Neural crest cell (in vitro differentiated cells): Measurements from ENCODE around the gene SVIP. TPM values are rescaled to one million over a fixed set of nuclear protein-coding genes. Genes with fewer than 3 reads are reported as not detected.

Source experiments
- DNase-seq: peaks from one replicate; pipeline ENCODE4 v3.0.0; 2021; ENCODE audit warnings: low read depth, mixed read lengths, low spot score
- H3K27ac Mint-ChIP-seq: one replicate; pipeline ENCODE4 v1.8.0; 2021; ENCODE audit warnings: mild to moderate bottlenecking, mixed read lengths; ENCODE audit not compliant: unreplicated experiment
- H3K27me3 Mint-ChIP-seq: 2 replicates; pipeline ENCODE4 v1.8.0; 2021; ENCODE audit warnings: low read depth, mild to moderate bottlenecking, mixed read lengths
- H3K36me3 Mint-ChIP-seq: 2 replicates; pipeline ENCODE4 v1.8.0; 2021; ENCODE audit warnings: low read depth, mild to moderate bottlenecking, mixed read lengths
- H3K4me1 Mint-ChIP-seq: 2 replicates; pipeline ENCODE4 v1.8.0; 2021; ENCODE audit warnings: mixed read lengths
- H3K4me3 Mint-ChIP-seq: one replicate; pipeline ENCODE4 v1.8.0; 2021; ENCODE audit warnings: mild to moderate bottlenecking, mixed read lengths
- H3K9me3 Mint-ChIP-seq: 2 replicates; pipeline ENCODE4 v1.8.0; 2021; ENCODE audit warnings: mixed read lengths
- total RNA-seq: library from RNA; stranded (reverse); gene quantifications from 2 replicates; pipeline ENCODE4 v1.2.1, GENCODE V29; 2021
- TF ChIP-seq, protein P1 (sequence below): fragments of 200-600 bp; sonication (generic); conservative IDR thresholded peaks from 2 replicates; pipeline ENCODE4 v1.5.0; 2021; ENCODE audit warnings: antibody characterized with exemption, mild to moderate bottlenecking

The SVIP gene
- total RNA-seq, 1 donor from 2014 or later, result 32.5 TPM

GRCh38 chr11:22797047-22797446, 32.6 kb downstream of the SVIP start:
- Mint-ChIP-seq H3K9me3 (peaks cover 2% of the 10 kb centered on the region), H3K4me3 (no peak overlapping the region), H3K36me3 (peaks cover 2% of the 10 kb centered on the region), H3K4me1 (peaks cover 18% of the 10 kb centered on the region), H3K27me3 (no peaks in the 10 kb centered on the region), H3K27ac (no peak overlapping the region)
- no peak for DNase-seq
- TF ChIP-seq, protein P1, sequence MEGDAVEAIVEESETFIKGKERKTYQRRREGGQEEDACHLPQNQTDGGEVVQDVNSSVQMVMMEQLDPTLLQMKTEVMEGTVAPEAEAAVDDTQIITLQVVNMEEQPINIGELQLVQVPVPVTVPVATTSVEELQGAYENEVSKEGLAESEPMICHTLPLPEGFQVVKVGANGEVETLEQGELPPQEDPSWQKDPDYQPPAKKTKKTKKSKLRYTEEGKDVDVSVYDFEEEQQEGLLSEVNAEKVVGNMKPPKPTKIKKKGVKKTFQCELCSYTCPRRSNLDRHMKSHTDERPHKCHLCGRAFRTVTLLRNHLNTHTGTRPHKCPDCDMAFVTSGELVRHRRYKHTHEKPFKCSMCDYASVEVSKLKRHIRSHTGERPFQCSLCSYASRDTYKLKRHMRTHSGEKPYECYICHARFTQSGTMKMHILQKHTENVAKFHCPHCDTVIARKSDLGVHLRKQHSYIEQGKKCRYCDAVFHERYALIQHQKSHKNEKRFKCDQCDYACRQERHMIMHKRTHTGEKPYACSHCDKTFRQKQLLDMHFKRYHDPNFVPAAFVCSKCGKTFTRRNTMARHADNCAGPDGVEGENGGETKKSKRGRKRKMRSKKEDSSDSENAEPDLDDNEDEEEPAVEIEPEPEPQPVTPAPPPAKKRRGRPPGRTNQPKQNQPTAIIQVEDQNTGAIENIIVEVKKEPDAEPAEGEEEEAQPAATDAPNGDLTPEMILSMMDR, result no peak

DNA sequence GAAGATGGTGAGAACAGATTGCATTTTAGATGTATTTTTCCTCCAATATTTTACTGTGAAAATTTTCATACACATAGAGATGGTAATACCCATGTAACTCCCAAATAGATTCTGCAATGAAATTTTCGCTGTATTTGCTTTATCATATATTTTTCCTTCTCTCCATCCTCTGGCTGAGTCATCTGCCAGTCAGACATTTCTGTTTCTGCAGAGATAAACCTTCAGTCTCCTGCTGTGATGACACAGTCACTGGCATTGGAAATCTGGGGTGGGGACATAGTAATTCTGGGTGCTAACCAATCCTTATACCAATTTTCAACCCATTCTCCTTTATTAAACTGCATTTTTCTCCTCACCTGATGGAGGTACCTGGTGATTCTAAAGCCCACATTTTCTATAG, 33.7 kb downstream of the SVIP start:
- TF ChIP-seq, protein P1, result no peak
- H3K4me1 Mint-ChIP-seq, result peaks cover 30% of the 10 kb centered on the region

DNA sequence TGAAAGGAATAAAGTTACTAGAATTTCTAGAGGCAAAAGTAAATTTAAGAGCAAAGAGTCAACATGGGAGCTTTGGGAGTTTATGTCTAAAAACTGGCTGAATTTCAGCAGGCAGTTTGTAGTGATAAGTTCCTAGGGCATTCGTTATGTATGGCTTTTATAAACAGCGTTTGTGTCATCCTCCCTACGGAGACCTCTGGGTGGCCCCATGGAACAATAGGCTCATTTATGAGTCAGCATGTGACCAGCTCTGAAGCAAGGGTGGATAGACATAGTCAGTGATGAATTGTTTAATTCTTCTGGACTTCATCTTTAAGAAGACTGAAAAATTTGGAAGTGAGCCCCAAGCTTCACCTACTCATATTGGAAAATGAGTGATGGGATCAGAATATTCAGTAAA, 37.1 kb downstream of the SVIP start:
- Mint-ChIP-seq H3K27me3 (no peaks in the 10 kb centered on the region), H3K9me3 (peaks cover 2% of the 10 kb centered on the region), H3K36me3 (peaks cover 2% of the 10 kb centered on the region), H3K4me1 (peaks cover 32% of the 10 kb centered on the region), H3K27ac (peak overlapping the region; percentile 96), H3K4me3 (peak overlapping the region; percentile 47)
- no peak for DNase-seq
- TF ChIP-seq, protein P1, result no peak

More for the DNA sequence above, 33.7 kb downstream of the SVIP start:
- Mint-ChIP-seq H3K4me3 (no peak overlapping the region), H3K27ac (peak overlapping the region; percentile 20), H3K9me3 (peaks cover 2% of the 10 kb centered on the region), H3K36me3 (peaks cover 2% of the 10 kb centered on the region), H3K27me3 (no peaks in the 10 kb centered on the region)
- DNase-seq, result no peak

GRCh38 chr11:22787551-22788162, 41.9 kb downstream of the SVIP start:
- no peaks in the 10 kb centered on the region for H3K27me3 Mint-ChIP-seq
- H3K4me1 Mint-ChIP-seq, result peaks cover 20% of the 10 kb centered on the region
- H3K27ac Mint-ChIP-seq, result no peak overlapping the region
- H3K36me3 Mint-ChIP-seq, result peaks cover 4% of the 10 kb centered on the region
- TF ChIP-seq, protein P1, result peak; percentile 86
- no peak overlapping the region for H3K4me3 Mint-ChIP-seq
- peaks cover 12% of the 10 kb centered on the region for H3K9me3 Mint-ChIP-seq
- DNase-seq, result peak; percentile 22

DNA sequence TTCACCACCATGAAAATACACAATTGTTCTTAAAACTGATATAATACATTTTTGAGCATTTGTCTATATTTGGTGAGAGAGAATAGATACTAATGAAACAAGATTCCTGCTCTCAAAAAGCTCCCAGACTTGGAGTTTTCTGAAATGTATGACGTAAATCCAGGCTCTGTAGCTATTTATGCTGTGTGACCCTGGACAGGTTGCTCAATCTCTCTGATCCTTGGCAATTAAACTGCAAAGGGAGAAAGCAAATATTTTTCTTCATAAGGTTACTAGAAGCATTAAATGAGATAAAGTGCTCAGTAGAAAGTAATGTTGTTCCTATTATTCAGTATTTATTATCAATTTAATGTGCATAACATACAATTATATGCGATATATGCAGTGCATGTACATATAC, 42.5 kb downstream of the SVIP start:
- Mint-ChIP-seq H3K4me3 (no peak overlapping the region), H3K27me3 (no peaks in the 10 kb centered on the region), H3K4me1 (peaks cover 14% of the 10 kb centered on the region)

More for the DNA sequence above, 42.5 kb downstream of the SVIP start:
- peaks cover 3% of the 10 kb centered on the region for H3K36me3 Mint-ChIP-seq
- H3K27ac Mint-ChIP-seq, result no peak overlapping the region
- H3K9me3 Mint-ChIP-seq, result peaks cover 10% of the 10 kb centered on the region
- no peak for DNase-seq
- TF ChIP-seq, protein P1, result no peak
